Stimulated activated CD4-positive, alpha-beta T cell treated with anti-CD3 and anti-CD28 coated beads, Interleukin-4, amount 100 ng/mL, for 4 hours (primary cell): ENCODE data around the gene PDIA6.

Experiments used
- DNase-seq, 2 experiments: peaks; one replicate each; pipeline ENCODE4 v3.0.0-alpha.2; 2020

The PDIA6 gene

GRCh38 chr2:10760794-10761504 is 51.6 kb downstream of the PDIA6 start:
- no peak for DNase-seq

GRCh38 chr2:10759151-10759714 is 53.4 kb downstream of the PDIA6 start:
- no peak for DNase-seq

DNA sequence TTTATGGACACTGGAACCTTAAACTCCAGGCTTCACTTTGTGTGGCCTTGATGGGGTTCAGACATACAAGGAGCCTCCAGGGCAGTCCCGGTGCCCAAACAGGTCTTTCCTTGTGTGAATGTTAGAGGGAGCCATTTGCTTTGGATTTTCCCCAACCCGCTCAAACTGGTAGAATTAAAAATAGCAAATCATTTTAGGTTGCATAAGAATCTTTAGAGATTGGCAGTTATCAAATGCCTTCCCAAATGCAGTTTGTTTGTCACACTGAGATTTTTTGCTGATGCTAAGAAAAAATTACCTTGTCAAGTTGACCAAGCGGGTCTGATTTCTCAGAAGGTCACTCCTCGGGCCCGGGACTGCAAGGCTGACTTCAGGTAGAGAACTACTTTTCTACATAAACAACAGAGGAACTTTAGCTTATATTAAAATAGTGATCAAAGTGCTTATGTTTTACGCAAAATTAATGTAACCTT is 54.7 kb downstream of the PDIA6 start:
- DNase-seq = no peak

GRCh38 chr2:10755621-10756020 is 57.0 kb downstream of the PDIA6 start:
- DNase-seq = no peak

DNA sequence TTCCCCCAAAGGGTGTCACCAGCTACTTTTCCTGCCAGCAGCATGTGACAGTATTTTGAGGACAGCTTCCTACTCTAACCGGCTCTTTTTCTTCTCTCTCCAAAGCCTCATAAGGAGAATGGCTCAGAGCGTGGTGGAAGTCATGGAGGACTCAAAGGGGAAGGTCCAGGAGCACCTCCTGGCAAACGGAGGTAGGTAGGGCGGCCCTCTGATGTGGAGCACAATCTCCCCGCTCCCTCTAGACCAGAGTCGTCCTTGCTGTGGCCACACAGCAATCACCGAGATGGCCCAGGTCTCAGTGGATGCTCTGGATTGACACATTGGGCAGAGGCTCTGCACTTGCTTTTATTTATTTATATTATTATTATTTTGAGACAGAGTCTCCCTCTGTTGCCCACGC is 58.7 kb downstream of the PDIA6 start:
- no peak for DNase-seq

DNA sequence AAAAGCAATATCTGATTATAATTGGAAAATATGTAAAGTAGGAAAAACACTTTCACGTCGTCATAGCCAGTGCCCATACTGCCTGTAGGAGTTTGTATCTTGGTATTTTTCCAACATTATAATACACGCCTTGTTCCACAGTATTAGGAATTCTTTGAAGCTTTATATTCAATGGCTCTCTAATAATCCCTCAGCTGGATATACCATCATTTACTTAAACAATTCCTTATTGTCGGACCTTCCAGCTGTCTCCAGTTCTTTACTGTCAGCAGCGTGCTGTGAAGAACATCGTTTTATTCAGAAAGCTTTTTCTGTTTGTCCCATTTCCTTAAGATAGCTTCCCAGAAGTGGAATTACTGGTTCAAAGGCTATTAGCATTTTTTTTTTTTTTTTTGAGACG is 59.4 kb downstream of the PDIA6 start:
- DNase-seq = no peak

GRCh38 chr2:10752236-10752635 is 60.3 kb downstream of the PDIA6 start:
- DNase-seq = no peak

GRCh38 chr2:10750610-10751009 is 62.0 kb downstream of the PDIA6 start:
- DNase-seq = no peak

GRCh38 chr2:10742666-10743065 is 69.9 kb downstream of the PDIA6 start:
- DNase-seq = no peak

- no peak for DNase-seq
Measured at GRCh38 chr2:10741139-10741538, 71.4 kb downstream of the PDIA6 start.

DNA sequence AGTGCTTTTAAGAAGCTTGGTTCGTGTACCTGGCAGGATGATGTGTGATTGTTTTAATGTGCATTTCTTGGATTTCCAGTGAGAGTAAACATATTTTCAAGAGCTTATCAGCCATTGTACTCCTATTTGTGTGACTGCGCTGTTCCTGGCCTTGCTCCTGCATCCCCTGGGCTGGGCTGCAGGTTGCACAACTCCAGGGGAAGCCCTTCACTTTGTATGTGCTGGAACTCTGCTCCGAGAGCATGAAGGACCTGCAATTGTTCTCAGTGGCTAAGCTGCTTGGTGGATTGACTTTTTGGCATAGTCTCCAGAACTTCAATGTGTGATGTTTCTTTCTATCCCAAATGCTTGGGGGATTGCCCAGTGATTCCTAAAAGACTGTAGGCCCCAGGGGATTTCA is 72.4 kb downstream of the PDIA6 start:
- DNase-seq = no peak

DNA sequence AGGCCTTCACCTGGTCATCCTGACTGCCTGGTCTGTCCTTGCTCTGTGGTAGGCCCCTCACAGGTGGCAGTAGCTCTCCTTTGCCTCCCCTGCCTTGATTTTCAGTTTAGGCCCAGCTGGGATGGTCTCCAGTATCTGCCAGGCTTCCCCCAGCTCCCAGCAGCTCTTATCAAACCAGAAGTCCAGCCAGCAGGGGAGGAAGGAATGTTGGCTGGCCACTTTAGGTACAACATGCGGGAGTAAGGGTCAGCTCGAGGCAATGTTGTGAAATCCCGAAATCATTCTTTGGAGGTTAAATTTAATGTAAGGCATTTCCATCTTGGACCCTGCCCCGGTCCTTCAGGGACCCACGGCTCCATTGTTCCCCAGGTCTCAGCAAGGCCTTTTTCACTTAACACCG is 74.4 kb downstream of the PDIA6 start:
- DNase-seq = no peak

GRCh38 chr2:10733980-10734379 is 78.6 kb downstream of the PDIA6 start:
- no peak for DNase-seq

- DNase-seq = no peak
Measured at GRCh38 chr2:10733566-10733925, 79.0 kb downstream of the PDIA6 start.
